Measurements from ENCODE around the gene SPATA2.
"Not testable (repeated sequence)": the region's sequence is repeated elsewhere in the genome, so short reads cannot be mapped to it uniquely, and the experiment has no call there.

The SPATA2 gene

DNA sequence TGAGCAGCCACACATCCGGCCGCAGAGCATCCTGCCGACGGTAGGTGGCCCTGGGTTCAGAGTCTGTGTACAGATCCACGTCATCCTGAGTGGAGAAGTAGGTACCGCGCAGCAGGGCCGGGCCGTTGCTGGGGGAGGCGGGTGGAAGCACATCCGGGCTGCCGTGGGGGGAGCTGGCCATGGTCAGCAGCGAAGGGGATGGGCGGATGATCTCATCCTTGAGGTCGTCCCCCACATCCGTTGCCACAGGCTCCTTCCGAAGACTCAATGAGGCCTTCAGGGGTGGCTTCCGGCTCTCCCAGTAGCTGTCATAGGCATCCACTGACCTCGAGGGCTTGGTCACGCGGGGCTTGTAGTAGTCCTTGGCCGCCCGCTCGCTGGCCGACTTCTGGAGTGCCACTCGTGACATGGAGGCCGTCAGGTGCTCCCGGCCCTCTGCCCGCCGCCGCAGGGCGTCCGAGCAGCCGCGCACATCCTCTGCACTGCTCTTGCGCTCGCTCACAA lies 9.2 kb downstream of the SPATA2 start:
- DNase-seq (ENCODE audit: low read depth in 1 of 2, low spot score in 1 of 2): no peak

DNA sequence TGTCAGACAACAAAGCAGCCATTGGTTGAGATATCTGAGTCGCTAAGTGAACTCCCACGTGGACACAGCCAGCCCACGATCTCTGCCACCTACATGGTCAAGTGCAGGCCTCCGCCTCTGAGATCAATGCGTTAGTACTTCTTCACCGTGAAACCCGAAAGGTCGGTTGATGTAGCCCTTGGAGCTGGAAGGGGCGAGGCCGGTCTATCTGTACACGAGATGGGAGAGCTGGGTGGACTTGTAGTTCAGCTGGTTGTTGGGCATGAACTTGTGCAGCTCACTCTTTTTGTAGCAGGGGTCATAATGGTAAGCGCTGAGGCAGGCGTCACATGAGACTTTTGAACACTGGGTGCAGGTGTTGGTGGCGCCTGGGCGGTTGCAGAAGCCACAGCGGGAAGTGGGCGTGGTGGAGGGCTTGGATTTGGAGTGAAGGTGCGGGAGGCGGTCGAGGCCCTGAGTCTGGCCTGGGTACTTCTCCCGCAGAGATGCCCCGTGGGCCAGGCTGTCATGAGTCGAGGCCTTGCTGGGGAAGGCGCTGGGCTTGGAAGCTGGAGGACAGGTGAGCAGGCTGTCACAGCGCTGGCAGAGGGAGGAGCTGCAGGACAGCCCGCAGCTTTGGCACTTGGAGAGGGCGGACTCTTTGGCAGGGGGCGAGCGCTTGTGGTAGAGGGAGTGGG lies 9.8 kb downstream of the SPATA2 start:
- no peak for DNase-seq (ENCODE audit: low read depth in 1 of 2, low spot score in 1 of 2)

DNA sequence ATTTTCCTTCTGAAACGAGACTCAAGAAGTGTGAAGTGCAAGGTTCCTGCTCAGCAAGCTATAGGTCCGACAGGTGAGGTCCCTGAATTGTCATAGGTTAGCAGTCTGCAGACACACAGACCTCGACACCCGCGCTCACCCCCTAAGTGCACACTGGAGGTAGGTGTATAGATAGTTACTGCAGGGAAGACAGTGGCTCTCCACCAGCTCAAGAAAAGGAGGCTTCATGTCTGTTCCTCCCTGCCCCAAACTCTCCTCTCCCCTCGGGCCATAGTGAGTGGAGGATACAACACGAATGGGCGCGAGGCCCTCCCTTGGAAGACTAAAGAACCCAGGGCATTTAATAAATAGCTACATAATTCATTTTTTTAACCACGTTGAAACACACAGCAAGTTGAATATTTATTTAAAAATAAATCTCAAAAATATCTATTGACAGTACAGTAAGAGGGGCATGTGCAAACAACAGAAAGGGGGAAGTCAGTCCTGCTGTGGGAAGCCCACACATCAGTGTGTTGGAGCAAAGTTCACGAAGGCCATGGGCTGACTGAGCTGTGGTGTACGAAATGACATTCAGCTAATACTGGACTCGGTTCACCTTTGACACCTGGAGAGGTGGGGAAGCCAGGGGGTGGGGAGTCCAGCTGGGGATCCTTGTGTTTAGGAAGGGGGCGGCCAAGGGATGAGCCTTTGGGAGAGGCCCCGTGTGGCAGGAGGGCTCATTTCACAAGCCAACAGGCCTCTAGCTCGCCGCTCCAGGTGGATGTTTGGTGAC lies 10.7 kb downstream of the SPATA2 start:
- no peak for DNase-seq (ENCODE audit: low read depth in 1 of 2, low spot score in 1 of 2)

DNA sequence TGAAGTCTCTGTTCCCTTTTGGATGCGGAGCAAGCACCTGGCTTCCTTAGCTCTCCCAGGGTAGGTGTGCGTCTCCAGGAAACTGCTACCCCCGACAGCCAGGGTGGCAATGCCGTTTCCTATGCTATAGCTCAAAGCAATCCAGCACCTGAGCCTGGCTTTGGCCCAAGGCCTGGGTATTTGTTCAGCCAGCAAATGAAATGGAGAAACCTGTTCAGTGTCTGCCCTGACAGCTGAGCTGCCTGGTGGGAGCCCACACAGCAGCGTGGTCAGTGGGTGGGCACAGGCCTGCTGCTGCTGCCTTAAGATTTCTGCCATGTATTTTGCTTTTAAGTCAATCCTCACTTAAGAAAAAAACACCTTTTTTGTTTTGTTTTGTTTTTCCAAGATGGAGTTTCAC lies 13.7 kb downstream of the SPATA2 start:
- no peak for DNase-seq (ENCODE audit: low read depth in 1 of 2, low spot score in 1 of 2)

DNA sequence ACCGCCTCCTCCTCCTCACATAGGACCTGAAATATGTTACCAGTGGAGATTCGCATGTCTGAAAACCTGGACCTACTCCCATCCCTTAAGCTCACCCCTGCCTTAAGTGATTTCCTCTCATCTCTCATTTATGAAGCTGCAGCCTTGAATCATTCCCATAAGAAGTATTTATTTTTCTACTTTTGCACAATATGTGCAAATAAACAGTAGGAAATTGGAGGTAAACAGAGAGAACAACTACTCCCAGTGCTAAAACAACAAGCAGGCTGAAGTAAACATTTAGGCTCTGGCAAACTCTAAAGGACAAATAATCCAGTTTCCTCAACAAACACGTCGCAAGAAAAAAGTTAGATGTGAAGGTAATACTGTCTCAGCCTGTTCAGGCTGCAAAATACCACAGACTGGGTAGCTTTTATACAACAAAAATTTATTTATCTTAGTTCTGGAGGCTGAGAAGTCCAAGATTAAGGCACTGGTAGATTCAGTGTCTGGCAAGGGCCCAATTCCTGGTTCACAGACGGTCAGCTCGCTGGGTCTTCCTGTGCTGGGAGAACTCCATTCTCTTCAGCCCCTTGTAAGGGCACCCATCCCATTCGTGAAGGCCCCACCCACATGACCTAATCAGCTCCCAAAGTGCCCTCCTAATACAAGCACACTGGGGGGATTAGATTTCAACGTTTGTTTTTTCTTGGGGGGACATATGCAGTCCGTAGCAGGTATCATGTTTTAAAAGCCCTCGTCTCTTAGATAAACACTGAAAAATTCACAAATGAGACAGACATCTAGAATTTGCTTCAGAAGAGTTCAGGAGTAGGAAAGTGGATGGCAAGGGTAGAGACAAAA lies 15.6 kb downstream of the SPATA2 start:
- DNase-seq (ENCODE audit: low read depth in 1 of 2, low spot score in 1 of 2): no peak

DNA sequence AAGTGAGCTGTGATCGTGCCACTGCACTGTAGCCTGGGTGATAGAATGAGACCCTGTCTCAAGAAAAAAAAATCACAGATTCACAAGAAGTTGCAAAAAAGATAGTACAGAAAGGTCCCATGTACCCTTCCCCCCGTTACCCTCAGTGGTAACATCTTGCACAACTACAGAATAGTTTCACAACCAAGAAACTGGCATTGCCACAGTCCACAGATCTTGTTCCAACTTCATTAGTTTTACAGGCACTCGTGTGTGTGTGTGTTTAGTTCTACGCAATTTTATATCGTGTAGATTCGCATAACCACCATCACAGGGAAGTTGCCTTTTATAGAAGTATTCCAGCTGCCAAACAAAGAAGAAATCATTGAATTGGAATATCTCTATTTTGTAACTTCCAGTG lies 19.1 kb downstream of the SPATA2 start:
- DNase-seq (ENCODE audit: low read depth in 1 of 2, low spot score in 1 of 2): no peak

DNA sequence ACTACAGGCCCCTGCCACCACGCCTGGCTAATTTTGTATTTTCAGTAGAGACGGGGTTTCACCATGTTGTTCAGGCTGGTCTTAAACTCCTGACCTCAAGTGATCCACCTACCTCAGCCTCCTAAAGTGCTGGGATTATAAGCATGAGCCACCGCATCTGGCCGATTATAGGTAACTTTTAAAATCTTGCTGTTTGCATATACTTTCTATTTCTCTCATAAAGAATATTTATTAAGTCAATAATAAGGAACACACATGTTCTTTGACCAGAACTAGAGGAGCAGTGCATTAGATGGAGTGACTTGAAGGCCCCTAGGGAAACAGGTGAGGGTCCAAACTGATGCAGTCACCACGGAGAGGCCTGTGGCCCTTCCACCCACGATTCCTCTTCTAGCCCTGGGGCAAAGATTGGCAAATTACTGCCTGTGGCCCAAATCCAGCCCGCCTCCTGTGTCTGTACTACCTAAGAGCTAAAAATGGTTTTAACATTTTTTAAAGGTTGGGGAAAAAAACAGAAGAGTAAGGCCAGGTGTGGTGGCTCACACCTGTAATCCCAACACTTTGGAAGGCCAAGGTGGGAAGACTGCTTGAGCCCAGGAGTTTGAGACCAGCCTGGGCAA lies 19.7 kb downstream of the SPATA2 start:
- not testable (repeated sequence) for DNase-seq (ENCODE audit: low read depth in 1 of 2, low spot score in 1 of 2)

DNA sequence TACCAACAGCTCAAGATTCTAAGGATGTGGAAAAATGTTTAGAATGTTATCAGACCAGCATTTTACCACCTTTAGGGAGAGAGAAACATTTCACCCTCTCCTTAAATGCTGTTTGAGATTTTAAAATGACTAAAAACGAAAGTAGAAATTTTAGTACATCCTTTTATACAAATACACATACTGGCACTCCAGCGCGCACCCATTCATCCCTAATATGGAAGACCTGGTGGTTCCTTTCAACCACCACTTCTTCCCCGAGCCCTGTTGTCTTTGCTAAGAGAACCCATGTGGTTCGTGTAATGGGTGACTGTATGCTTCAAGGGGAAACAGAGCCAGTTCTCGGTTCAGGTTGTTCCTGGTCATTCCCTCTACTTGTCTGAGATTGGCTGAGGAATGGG lies 21.3 kb downstream of the SPATA2 start:
- no peak for DNase-seq (ENCODE audit: low read depth in 1 of 2, low spot score in 1 of 2)

DNA sequence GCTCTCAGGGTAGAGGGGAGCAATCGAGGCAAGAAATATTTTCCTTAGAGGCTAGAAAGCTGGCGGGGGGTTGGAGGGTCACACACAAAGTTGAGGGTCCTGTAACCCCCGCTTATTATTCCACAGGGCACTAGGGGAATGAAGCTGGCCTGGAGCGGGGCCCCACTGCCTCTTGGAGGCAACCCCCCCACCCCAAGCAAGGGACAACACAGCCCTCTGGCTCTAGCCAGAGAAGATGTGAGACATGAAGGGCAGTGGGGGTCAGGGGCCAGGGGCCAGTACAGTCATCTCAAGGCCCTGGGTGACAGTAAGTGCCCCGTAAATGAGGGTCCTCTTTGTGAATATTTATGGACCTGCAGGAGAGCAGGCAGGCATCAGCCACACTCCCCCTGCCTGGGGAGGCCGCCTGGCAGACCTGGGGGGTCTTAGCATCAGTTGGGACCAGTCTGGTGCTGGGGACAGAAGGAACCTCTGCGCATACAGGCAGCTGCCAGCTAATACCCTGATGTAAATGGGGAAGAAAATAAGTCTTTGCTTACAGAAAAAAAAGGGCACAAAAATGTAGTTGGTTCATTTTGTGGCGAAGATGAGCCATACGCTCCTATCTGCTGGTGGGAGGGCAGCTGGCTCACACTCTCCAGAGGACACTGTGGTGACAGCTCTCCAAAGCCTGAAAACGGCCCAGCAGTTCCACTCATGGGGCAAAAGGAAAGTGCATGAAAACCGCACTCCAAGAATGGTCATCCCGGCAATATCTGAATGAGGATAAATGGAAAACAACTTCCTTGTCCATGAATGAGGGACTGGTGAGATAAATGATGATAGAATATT lies 21.9 kb downstream of the SPATA2 start:
- DNase-seq (ENCODE audit: low read depth in 1 of 2, low spot score in 1 of 2): no peak

DNA sequence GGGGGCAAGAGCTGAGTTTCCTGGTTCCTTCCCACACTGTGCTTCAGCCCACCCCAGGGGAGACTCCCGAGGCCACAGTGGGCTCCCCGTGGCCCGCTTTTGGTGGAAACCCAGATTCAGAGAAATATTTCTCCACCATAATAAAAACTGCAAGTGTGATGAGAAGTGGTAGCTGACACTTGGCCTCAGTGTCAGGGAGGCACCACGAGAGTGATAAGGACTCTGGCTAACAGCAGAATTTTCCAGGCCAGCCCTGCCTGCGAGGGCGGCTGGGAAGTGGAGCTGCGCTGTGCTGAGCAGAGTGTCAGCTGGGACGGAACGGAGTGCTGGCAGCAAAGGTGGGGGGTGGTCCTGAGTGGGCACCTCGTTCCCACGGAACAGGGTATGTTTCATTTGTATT lies 22.5 kb downstream of the SPATA2 start:
- no peak for DNase-seq (ENCODE audit: low read depth in 1 of 2, low spot score in 1 of 2)

DNA sequence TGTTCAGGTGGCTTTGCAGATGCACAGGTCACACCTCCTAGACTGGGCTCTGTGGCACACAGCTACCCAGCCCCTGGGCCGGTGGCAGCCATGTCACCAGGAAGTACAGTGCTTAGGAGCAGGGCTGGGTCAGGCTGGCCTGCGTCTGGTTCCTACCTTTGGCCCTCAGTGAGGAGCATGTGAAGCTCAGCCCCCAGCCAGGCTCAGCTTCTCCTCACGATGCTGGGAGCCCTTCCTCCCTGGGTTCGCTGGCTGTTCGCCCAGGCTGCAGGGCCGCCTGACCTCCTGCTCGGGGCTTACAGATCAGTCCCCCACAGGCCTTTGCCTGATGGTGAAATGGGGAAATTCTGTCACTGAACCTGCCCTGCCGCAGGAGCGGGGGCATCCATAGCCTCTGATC lies 23.1 kb downstream of the SPATA2 start:
- no peak for DNase-seq (ENCODE audit: low read depth in 1 of 2, low spot score in 1 of 2)

DNA sequence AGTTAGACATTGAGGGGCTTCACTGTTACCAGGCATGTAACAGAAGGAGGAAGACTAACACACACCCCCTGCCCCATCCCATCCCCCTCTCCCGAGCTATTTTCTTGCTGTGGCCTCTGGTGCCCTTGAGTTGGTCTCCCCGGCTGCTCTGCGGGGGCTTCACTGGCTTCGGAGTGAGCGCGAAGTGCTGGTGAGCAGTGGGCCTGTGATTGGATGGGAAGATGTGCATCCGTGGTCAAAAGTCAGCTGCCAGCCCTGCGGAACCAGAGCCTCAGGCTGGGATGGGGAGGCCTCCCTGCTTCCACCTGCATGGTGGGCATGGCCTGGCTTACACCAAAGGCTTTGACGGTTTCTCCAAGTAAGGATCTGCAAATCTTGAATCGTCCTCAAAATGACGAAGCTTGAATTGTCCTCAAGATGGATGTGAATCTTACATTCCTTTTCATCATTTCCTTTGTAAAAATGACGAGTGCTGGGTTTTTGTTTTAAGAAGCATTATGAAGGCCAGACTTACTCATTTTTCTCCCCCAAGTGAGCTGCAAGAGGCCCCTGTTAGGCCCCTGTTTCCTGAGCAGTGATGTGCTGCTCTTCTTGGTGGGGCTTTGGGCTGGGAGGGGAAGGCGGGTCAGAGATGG lies 23.7 kb downstream of the SPATA2 start:
- no peak for DNase-seq (ENCODE audit: low read depth in 1 of 2, low spot score in 1 of 2)

DNA sequence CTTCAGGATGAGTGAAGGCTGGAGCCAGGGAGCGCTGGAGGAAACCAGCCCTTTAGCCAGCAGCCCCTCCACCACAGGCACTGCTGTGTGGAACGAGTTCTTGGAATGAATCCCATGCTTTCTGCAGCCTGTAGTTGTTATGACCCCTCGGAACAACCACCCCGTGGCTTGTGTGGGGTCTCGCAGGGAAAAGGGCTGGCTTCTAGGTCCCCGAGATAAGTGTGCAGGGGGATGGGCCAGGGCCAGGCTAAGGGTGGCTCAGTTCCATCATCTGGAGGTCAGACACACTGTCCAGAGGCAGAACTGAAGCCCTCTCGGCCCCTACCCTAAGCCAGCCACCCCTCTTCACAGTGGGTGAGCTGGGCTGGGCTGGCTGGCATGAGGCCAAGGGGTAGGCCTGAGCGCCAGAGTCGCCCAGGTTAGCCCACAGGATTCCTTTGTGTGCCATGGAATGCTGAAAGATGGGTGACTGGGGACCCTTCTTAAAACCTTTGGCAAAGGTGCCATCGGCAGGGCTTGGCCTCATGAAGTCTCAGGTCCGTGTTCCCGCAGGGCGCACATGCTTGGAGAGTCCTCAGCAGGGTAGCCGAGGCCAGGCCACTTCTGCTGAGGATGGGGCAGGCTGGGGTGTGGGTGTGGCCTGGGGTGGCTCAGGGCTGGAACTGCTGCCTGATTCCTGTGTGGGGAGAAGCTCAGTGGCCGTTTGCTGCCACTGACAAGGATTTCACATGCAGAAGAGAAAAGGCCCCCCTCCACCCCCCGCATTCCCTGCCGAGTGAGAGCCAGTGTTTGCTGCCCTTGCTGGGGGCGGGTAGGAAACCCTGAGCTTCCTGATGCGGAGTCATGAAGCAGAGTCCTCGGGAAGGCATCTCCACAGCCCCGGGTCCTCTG lies 24.6 kb downstream of the SPATA2 start:
- no peak for DNase-seq (ENCODE audit: low read depth in 1 of 2, low spot score in 1 of 2)

DNA sequence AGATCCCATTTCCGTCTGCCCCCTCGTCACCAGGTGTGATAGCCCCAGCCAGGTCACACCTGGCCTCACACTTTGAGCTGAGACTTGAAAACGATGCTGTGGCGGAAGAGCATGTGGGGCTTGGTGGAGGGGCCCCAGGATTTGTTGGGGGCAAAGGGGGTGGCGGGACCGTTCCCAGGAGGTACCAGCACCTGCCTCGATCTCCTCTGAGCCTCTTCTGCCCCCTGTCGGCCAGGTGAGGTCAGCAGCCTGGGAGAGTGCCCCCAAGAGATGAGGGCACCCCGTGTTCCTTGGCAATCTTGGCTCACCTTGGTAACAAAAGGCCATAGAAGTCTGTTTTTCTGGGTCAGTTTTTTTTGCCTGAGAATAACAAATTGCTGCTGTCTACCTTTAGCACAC lies 25.4 kb downstream of the SPATA2 start:
- no peak for DNase-seq (ENCODE audit: low read depth in 1 of 2, low spot score in 1 of 2)

DNA sequence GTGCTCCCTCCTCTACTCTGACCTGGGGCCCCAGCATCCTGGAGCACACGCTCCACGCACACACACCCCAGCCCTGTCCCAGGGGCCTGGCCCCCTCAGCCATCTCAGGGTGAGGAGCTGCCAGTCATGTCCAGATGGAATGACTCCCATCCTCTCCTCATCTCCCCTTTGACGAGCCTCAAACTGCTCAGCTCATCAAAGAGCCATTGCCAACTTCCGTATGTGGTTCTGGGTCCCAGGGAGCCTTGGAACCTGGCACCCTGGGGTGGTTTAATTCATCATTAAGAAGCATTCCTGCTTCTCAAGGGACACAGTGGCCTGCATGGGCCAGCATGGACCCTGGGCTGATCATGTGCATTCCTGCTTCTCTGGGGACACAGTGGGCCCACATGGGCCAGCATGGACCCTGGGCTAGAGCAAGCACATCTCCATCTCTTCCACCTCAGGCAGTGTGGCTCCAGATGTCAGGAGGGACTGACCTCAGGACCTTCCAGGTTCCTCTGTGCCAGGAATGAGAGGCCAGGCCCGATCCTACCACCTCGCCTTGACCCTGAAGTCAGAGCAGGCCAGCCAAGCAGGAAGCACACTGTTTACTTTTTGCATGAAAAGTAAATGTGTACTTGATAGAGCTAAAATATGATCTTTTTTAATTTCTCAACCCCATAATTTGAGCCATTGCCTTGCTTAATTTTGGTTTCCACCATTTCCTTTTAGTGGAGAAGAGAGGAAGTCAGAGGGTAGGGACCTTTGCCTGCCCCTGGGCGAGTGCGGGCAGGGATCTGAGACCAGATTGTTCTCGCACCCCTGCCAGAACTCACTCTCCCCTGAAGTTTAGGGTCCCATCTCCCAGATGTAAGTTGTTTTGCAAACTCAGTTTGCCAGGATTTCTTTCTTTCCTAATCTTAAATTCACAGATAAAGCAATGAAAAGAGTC lies 26.1 kb downstream of the SPATA2 start:
- no peak for DNase-seq (ENCODE audit: low read depth in 1 of 2, low spot score in 1 of 2)

DNA sequence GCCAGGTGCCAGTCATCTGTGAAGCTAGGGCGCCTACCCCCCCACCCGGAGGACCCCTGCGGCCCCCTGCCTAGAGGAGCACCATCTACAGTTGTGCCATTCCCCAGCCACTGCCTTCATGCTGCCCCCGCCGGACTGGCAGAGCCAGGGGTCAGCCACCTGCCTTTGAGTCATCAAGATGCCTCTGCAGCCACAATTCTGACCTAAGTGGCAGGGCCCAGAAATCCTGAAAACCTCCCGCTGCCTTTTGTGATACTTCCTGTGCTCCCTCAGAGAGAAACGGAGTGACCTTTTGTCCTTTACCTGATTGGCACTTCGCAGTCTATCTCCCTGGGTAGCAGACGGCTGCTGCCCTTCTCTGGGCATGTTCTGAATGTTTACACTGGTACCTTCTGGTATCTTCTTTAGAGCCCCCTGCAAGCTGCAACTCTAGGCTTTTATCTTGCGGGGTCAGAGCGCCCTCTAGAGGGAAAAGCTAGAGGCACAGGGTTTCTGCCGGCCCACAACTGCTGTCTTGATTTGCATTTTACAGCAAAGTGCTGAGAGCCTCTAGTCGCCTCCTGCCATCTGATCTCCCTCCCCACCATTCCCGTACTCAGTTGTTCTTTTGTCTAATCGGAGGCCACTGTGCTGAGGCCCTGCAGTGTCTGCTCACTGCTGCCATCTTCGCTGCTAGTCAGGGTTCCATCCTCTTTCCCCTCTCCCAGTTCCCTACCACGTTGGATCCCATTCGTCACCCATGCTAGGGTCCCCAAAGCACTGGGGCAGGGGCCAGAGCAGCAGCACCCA lies 26.9 kb downstream of the SPATA2 start:
- peak in 1 of 2 donors; percentile 35 for DNase-seq (ENCODE audit: low read depth in 1 of 2, low spot score in 1 of 2)
